HuH-7 (cell line): Measurements from ENCODE around the gene BAZ2B.

Source experiments
- DNase-seq: peaks from one replicate; pipeline ENCODE4 v3.0.0; 2011; ENCODE audit warnings: low spot score

The BAZ2B gene

GRCh38 chr2:159573846-159574606 lies 42.3 kb downstream of the BAZ2B start:
- no peak for DNase-seq

- no peak for DNase-seq
Measured at GRCh38 chr2:159573294-159573693, 43.1 kb downstream of the BAZ2B start.

DNA sequence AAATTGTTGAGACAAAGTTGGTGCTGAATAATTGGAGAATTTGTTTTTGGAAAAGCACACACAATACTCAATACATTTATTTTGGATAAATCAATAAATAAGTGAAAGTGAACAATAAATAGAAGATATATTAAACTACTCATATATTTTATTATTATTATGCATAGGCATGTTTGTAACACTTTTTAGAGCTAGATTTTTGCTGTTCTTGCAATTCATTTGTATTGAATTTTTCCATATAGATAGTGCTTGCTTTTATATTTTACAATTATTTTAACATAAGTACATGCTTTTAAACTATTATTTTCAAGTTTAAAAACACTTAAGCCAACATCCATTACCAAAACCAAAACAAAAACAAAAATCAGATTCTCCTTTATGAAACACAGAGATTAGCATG lies 43.9 kb downstream of the BAZ2B start:
- DNase-seq: no peak

DNA sequence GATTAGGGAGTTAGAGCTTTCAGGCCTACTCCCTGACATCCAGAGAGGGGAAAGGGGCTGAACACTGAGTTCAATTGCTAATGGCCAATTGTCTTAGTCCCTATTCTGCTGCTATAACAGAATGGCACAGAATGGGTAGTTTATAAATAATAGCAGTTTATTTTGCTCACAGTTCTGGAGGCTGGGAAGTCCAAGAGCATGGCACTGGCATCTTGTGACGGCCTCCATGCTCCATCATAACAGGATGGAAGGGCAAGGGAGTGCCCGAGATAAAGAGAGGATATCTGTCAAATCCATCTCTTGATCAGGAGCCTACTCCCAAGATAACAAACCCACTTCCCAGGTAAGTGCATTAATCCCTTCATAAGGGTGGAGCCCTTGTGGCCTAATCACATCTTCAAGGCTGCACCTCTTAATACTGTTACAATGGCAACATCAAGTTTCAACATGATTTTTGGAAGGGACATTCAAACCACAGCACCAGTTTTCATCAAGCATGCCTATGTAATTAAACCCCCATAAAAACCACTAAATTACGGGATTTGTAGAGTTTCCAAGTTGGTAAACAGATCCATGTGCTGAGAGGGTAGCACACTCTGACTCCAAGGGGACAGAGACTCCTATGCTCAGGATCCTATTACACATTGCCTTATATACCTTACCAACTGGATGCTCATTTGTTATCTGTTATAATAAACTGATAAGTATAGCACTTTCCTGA lies 44.6 kb downstream of the BAZ2B start:
- no peak for DNase-seq

GRCh38 chr2:159564081-159564480 lies 52.3 kb downstream of the BAZ2B start:
- DNase-seq: no peak

DNA sequence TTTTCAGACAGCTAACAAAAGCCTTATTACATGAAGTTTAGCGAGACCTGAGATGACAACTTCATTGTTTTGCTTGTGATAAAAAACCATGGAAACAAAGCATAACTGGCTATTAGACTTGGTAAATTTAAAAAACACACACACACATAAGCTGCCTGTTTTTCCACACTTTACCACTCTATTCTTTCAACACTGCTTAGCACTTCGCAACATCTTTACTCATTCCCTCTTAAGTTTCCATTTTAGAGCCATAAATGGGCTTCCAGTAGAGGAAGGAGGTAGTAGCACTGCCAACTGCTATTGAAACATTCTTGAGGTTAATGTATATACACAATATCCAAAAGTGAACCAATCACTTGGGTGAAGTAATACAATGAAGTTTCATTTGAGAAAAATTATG lies 54.1 kb downstream of the BAZ2B start:
- DNase-seq: no peak

DNA sequence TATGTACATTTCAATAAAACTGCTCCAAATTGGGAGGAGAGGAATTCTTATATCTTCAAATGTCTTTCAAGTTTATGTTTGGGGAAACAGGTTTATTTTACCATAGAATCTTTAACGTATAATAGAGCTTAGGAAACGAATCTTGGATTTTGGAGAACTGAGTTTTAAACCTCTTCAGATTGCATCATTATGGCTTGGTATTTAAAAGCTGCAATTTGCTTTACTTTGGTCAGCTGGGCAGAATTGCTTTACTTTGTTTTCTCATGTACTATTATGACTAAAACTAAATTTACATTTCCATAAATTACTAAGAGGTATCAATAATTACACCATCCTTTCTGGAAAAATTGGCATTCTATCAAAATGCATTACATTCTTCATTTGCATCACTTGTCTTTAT lies 54.6 kb downstream of the BAZ2B start:
- no peak for DNase-seq

DNA sequence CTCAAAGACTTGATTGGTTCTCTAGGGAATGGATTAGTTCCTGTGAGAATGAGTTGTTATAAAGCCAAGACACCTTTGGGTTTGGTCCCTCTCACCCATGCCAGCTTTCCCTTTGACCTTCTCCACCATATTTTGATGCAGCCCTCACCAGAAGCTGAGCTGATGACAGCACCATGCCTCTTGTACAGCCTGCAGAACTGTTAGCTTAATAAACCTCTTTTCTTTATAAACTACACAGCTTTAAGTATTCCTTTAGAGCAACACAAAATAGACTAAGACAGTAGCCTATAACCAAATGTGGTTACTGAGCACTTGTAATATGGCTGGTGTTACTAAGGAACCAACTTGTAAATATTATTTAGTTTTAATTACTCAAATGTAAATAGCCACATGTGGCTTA lies 55.1 kb downstream of the BAZ2B start:
- DNase-seq: no peak

- no peak for DNase-seq
Measured at GRCh38 chr2:159559034-159559433, 57.3 kb downstream of the BAZ2B start.

GRCh38 chr2:159558479-159558878 lies 57.9 kb downstream of the BAZ2B start:
- DNase-seq: no peak

DNA sequence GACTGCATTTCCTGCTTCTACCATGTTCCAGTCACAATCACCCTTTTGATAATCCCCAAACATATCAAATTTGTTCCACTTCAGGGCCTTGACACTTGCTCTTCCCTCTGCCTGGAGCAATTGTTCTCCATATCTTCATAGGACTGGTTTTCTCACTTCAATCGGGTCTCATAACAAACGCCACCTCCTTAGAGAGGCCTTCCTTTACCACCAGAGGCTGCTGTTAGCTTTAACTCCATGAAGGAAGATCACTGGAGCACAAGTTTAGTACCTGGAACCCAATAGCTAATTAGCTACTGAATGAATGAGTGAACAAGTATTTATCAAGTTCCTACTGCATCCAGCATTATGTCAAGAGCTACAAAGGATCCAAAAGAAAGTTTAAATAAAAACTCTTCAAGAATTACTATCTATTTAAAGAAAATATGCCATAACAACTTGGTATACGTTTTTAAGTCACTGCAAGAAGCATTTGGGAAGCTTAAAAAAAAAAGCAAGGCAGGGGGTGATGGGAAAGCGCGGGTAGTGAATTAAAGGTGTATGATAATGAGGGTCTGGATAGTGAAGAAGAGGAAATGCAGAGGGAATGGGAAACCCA lies 58.8 kb downstream of the BAZ2B start:
- DNase-seq: peak; percentile 4

GRCh38 chr2:159555651-159556392 lies 60.5 kb downstream of the BAZ2B start:
- DNase-seq: no peak

- no peak for DNase-seq
Measured at GRCh38 chr2:159553727-159554126, 62.6 kb downstream of the BAZ2B start.

DNA sequence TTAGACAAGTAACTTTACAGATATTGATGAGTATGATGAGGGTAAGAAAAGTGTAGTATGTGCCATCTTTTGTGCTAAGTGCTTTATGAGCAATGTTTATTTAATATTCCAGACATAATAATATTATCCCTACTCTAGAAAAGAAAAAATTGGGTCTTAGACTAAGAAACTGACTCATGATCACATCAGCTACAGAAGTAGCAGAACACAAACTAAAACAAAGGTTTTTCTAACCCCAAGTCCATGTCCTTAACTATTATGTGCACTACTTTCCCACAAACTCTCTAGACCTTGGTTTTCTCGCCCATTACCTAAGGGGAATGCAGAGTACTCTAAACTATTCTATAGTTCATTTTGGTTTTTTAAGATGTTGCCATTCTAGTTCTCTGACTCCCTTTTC lies 64.5 kb downstream of the BAZ2B start:
- no peak for DNase-seq

DNA sequence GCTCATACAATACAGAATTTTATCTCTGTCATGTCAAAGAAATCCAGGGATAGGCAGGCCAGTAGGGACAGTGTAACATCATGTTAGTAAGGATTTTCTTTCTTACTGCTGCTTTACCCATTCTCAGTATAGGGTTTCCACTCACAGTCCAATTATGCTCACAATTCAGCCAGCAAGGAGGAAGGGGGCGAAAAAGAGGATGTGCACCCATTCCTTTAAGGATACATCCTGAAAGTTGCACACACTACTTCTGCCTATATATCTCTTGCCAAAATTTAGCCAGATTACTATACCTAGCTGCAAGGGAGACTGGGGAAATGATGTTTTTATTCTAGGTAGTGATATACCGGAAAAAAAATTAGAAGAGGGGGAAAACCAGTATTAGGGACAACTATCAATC lies 66.1 kb downstream of the BAZ2B start:
- no peak for DNase-seq

DNA sequence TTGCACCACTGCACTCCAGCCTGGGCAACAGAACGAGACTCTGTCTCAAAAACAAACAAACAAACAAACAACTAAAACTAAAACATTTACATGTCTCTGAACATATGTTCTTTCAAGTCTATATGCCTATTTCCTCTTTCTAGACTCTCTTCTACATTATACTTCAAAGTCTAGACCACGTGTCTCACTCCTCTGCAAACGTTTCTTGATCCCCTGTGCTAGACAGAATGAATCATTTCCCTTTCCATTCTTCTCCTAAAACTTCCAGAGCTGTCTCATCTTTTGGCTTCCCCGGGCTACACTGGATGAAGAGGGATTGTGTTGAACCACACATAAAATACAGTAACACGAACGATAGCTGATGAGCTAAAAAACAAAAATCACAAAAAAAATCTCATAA lies 67.1 kb downstream of the BAZ2B start:
- no peak for DNase-seq

GRCh38 chr2:159546716-159547430 lies 69.5 kb downstream of the BAZ2B start:
- DNase-seq: no peak

DNA sequence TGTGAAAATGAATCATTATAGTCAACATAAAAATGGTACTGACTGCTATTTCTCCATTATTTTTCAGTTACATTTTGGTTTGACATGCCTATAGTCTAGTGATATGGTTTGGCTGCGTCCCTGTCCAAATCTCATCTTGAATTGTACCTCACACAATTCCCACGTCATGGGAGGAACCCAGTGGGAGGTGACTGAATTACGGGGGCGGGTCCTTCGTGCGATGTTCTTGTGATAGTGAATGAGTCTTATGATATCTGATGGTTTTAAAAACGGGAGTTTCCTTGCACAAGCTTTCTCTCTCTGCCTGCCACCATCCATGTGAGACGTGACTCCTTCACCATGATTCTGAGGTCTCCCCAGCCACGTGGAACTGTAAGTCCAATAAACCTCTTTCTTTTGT lies 70.3 kb downstream of the BAZ2B start:
- DNase-seq: no peak

DNA sequence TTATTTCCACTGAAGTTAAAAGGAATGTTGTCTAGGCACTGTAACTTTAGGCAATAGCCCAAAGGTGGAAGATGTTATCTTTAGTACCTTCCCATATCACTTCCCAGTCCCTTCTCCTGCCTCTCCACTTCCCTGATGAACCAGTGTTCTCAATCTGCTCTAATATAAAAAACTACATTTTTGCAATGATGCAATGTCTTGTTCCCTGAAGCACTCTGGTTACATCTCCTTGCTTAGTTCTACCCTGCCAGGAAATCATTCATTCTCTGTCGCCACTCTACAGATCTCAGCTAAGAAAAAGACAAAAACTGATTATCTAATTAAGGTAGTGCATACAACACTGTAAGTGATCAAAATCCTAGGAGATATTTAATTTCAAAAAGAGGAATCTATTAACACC lies 71.3 kb downstream of the BAZ2B start:
- no peak for DNase-seq

DNA sequence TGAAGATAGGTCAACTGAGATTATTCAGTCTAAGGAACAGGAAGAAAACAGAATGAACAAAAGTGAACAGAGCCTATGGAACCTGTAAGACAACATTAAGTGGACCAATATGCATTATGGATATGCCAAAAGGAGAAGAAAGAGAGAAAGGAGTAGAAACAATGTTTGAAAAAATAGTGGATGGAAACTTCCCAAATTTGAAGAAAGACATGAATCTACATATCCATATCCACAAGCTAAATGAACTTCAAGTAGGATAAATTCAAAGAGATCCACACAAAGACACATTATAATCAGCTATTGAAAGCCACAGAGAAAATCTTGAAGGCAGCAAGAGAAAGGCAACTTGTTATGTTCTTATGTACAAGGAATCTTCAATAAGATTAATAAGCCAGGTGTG lies 74.2 kb downstream of the BAZ2B start:
- no peak for DNase-seq

- DNase-seq: no peak
Measured at GRCh38 chr2:159539701-159540100, 76.6 kb downstream of the BAZ2B start.

GRCh38 chr2:159538801-159539200 lies 77.5 kb downstream of the BAZ2B start:
- no peak for DNase-seq
